ENCODE measurements around the gene CYBC1.

DNA sequence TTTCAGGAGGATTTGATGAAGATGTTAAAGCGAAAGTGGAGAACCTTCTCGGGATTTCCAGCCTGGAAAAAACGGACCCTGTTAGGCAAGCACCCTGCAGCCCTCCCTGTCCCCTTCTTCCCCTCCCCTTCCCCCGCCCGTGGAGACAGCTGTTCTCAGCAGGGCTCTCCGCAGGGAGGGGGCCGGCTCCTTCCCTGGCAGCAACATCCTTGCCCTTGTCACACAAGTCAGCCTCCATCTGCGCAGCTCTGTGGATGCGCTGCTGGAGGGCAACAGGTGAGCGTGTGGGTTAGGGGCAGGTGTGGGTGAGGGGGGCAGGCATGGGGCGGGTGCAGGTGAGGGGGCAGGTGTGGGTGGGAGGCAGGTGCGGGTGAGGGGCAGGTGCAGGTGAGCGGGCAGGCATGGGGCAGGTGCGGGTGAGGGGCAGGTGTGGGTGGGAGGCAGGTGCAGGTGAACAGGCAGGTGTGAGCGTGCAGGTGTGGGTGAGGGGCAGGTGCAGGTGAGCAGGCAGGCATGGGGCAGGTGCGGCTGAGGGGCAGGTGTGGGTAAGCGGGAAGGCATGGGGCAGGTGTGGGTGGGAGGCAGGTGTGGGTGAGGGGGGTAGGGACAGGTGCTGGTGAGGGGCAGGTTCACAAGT lies 9.4 kb downstream of the CYBC1 start:
- TF ChIP-seq, protein P1, sequence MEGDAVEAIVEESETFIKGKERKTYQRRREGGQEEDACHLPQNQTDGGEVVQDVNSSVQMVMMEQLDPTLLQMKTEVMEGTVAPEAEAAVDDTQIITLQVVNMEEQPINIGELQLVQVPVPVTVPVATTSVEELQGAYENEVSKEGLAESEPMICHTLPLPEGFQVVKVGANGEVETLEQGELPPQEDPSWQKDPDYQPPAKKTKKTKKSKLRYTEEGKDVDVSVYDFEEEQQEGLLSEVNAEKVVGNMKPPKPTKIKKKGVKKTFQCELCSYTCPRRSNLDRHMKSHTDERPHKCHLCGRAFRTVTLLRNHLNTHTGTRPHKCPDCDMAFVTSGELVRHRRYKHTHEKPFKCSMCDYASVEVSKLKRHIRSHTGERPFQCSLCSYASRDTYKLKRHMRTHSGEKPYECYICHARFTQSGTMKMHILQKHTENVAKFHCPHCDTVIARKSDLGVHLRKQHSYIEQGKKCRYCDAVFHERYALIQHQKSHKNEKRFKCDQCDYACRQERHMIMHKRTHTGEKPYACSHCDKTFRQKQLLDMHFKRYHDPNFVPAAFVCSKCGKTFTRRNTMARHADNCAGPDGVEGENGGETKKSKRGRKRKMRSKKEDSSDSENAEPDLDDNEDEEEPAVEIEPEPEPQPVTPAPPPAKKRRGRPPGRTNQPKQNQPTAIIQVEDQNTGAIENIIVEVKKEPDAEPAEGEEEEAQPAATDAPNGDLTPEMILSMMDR (conservative IDR thresholded peaks at IDR 0.05 in 1 of 2, IDR thresholded peaks at IDR 0.05 in 1 of 2; ENCODE audit: low read depth in 1 of 2, low read length in 2 of 2), result no peak
- TF ChIP-seq EZH2 (IDR thresholded peaks at IDR 0.05; ENCODE audit: low read length, missing control alignments), result no peak

Data from fibroblast of lung (primary cell).